Stomach smooth muscle (tissue), 2 donors: ENCODE results near the gene USP35.

Experiments used
- H3K27ac ChIP-seq: one replicate; pipeline ENCODE4 v1.7.0; 2013; ENCODE audit warnings: mild to moderate bottlenecking, low read length, inconsistent platforms
- H3K27me3 ChIP-seq, 2 donors: one replicate each; pipeline ENCODE4 v1.7.0; 2013; ENCODE audit warnings: low read length in 2 of 2; ENCODE audit not compliant: insufficient read depth in 2 of 2, control insufficient read depth in 1 of 2
- H3K36me3 ChIP-seq, 2 donors: one replicate each; pipeline ENCODE4 v1.7.0; 2013; ENCODE audit warnings: low read length in 2 of 2; ENCODE audit not compliant: control insufficient read depth in 2 of 2, insufficient read depth in 2 of 2
- H3K4me1 ChIP-seq: one replicate; pipeline ENCODE4 v1.7.0; 2013; ENCODE audit warnings: low read length; ENCODE audit not compliant: control insufficient read depth, insufficient read depth
- H3K4me3 ChIP-seq, 2 donors: one replicate each; pipeline ENCODE4 v1.7.0; 2013; ENCODE audit warnings: low read length in 2 of 2
- H3K9ac ChIP-seq, 2 donors: one replicate each; pipeline ENCODE4 v1.7.0; 2013; ENCODE audit warnings: low read length in 2 of 2, mild to moderate bottlenecking in 1 of 2
- H3K9me3 ChIP-seq, 2 donors: one replicate each; pipeline ENCODE4 v1.7.0; 2013; ENCODE audit warnings: low read length in 2 of 2; ENCODE audit not compliant: control insufficient read depth in 2 of 2
- donor health status: healthy.
- donor health status: Pancreatic carcinoma.

Gene USP35, protein sequence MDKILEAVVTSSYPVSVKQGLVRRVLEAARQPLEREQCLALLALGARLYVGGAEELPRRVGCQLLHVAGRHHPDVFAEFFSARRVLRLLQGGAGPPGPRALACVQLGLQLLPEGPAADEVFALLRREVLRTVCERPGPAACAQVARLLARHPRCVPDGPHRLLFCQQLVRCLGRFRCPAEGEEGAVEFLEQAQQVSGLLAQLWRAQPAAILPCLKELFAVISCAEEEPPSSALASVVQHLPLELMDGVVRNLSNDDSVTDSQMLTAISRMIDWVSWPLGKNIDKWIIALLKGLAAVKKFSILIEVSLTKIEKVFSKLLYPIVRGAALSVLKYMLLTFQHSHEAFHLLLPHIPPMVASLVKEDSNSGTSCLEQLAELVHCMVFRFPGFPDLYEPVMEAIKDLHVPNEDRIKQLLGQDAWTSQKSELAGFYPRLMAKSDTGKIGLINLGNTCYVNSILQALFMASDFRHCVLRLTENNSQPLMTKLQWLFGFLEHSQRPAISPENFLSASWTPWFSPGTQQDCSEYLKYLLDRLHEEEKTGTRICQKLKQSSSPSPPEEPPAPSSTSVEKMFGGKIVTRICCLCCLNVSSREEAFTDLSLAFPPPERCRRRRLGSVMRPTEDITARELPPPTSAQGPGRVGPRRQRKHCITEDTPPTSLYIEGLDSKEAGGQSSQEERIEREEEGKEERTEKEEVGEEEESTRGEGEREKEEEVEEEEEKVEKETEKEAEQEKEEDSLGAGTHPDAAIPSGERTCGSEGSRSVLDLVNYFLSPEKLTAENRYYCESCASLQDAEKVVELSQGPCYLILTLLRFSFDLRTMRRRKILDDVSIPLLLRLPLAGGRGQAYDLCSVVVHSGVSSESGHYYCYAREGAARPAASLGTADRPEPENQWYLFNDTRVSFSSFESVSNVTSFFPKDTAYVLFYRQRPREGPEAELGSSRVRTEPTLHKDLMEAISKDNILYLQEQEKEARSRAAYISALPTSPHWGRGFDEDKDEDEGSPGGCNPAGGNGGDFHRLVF

DNA sequence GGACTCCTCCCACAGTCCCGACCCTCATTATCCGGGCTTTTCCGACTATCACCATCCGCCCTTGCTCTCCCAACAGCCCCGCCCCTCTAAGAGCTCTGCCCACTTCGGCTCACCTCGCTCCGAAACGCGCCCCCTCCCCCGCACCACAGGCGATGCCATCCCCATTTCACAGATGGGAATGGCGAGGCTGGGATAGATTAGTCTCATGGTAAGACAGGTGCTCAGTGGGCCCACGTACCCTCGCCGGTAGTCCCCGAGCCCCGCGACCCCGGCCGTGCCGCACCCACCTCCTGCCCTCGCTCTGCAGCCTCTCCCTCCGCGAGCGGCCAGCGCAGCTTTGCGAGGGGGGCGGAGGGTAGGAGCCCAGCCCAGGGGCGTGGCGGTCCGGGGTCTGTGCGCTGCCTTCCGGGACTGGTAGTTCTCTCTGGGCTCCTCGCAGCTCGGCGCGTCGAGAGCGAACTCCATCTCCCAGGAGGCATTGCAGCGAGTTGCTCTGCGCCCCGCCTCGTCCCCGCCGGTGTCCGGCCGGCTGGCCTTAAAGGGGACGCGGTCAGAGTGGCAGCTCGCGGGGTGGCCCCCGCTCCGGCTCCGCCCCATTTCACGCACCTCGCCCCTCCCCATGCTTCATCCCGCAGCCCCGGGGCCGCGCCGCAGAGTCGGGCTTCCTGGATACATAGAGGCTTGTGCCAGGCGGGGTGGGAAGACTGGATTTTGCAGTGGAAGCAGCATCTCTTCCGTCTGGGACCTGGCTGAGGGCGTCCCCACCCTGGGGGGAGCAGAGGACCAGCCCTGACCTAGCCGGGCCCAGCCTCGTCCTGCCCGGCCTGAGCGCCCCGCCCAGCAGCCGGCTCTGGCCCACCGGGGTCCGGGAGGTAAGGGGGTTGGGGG is at the start of gene USP35, which contains the start of gene KCTD21:
USP35 (plus strand) TSS at position 634 of the 888 bp plus-strand sequence. CDS start 7,327 bp downstream, outside the sequence.
KCTD21 (minus strand) TSS at position 341 of the 888 bp plus-strand sequence. CDS start 14,072 bp downstream, outside the sequence.
- Histone ChIP-seq H3K9ac (peak within 1 kb of the TSS; percentile 76 to 83), H3K27ac (peak within 1 kb of the TSS; percentile 66), H3K4me3 (peak within 1 kb of the TSS; percentile 95), H3K9me3 (no peaks in the 10 kb centered on the region), H3K4me1 (peaks cover 35% of the 10 kb centered on the region), H3K36me3 (no peaks in the 10 kb centered on the region), H3K27me3 (no peaks in the 10 kb centered on the region)

GRCh38 chr11:78139422-78140391 is 49.0 kb upstream of the USP35 start, which contains the start of gene ALG8:
Gene ALG8 (minus strand): TSS chr11:78139626. CDS start chr11:78139588, 38 bp downstream.
- Histone ChIP-seq H3K9me3 (no peaks in the 10 kb centered on the region), H3K27ac (peak within 1 kb of the TSS; percentile 62), H3K4me3 (peak within 1 kb of the TSS; percentile 85 to 99), H3K36me3 (peaks cover under 1 to 2% of the 10 kb centered on the region in 2 donors), H3K9ac (peak within 1 kb of the TSS; percentile 84 to 87), H3K27me3 (no peaks in the 10 kb centered on the region), H3K4me1 (peaks cover 7% of the 10 kb centered on the region)

- Histone ChIP-seq H3K4me3 (peak overlapping the region; percentile 10 to 99), H3K9me3 (no peaks in the 10 kb centered on the region), H3K9ac (no peak overlapping the region), H3K36me3 (peaks cover 0 to 2% of the 10 kb centered on the region in 2 donors), H3K27me3 (no peaks in the 10 kb centered on the region), H3K4me1 (peaks cover 7% of the 10 kb centered on the region), H3K27ac (no peak overlapping the region)
Observed at GRCh38 chr11:78140392-78141077, 48.2 kb upstream of the USP35 start.

DNA sequence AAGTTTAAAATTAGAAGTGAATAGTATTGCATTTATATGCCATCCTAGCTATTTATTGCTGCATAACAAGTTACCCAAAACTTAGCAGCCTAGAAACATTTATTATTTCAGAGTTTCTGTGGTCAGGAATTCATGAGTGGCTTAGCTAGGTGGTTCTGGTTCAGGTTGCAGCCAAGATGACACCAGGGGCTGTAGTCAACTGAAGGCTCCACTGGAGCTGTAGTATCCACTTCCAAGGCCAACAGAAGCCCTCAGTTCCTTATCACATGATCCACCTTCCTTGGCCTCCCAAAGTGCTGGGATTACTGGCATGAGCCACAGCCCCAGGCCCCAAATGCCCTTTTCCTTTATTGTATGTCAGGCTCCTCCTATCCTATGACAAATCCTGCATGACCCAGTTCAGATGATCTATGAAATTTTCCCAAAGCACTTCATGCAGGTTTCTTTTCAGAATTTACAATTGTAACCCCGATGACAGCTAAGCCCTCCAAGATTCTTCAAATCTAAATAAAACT is 43.2 kb upstream of the USP35 start:
- H3K4me1 ChIP-seq, result peaks cover 9% of the 10 kb centered on the region
- no peak overlapping the region for H3K9ac ChIP-seq
- peaks cover 0 to 2% of the 10 kb centered on the region in 2 donors for H3K36me3 ChIP-seq
- H3K4me3 ChIP-seq, result no peak overlapping the region
- no peaks in the 10 kb centered on the region for H3K27me3 ChIP-seq
- no peak overlapping the region for H3K27ac ChIP-seq
- no peaks in the 10 kb centered on the region for H3K9me3 ChIP-seq

- H3K4me1 ChIP-seq, result peaks cover 9% of the 10 kb centered on the region
- no peaks in the 10 kb centered on the region for H3K27me3 ChIP-seq
- H3K36me3 ChIP-seq, result peaks cover 0 to 2% of the 10 kb centered on the region in 2 donors
- H3K9me3 ChIP-seq, result no peaks in the 10 kb centered on the region
- no peak overlapping the region for H3K27ac ChIP-seq
- no peak overlapping the region for H3K4me3 ChIP-seq
- H3K9ac ChIP-seq, result no peak overlapping the region
Observed at GRCh38 chr11:78147807-78148206, 40.9 kb upstream of the USP35 start.

- Histone ChIP-seq H3K9ac (no peak overlapping the region), H3K36me3 (no peaks in the 10 kb centered on the region), H3K27ac (no peak overlapping the region)
Observed at GRCh38 chr11:78149646-78150045, 39.1 kb upstream of the USP35 start.

DNA sequence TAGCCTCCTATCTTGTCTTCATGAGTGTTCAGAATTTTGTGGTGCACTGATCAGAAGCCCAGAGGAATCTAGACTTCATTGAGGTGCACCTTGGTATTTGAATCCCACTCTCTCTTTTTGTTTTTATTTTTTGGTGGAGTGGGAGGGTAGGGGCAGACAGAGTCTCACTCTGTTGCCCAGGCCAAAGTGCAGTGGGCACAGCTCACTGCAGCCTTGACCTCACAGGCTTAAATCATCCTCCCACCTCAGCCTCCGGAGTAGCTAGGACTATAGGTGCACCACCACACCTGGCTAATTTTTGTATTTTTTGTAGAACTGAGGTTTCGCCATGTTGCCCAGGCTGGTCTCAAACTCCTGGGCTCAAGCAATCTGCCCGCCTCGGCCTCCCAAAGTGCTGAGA is 38.4 kb upstream of the USP35 start:
- Histone ChIP-seq H3K9ac (no peak overlapping the region), H3K27ac (no peak overlapping the region), H3K4me1 (peaks cover 9% of the 10 kb centered on the region), H3K4me3 (no peak overlapping the region), H3K36me3 (no peaks in the 10 kb centered on the region), H3K27me3 (no peaks in the 10 kb centered on the region), H3K9me3 (no peaks in the 10 kb centered on the region)

More at GRCh38 chr11:78149646-78150045, 39.1 kb upstream of the USP35 start:
- Histone ChIP-seq H3K9me3 (no peaks in the 10 kb centered on the region), H3K4me3 (no peak overlapping the region), H3K27me3 (no peaks in the 10 kb centered on the region), H3K4me1 (peaks cover 9% of the 10 kb centered on the region)

DNA sequence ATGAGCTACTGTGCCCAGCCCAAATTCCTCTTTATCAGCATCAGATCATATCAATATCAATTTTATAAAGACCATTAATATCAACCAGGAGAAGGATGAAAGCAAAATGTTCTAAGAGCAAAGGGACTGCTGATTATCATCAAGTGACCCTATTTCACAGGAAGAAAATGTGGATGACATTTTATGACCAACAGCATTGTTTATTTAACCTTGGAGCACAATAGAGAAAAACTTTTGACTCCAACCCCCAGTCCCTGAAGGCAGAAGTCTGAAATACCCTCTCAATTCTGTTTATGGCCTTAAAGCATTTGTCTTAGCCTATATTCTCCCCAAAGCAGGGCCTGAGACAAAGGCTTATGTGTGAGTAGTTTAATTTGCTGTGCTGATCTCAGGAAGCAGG is 38.0 kb upstream of the USP35 start:
- H3K4me1 ChIP-seq, result peaks cover 9% of the 10 kb centered on the region
- no peaks in the 10 kb centered on the region for H3K9me3 ChIP-seq
- no peak overlapping the region for H3K4me3 ChIP-seq
- no peaks in the 10 kb centered on the region for H3K36me3 ChIP-seq
- H3K9ac ChIP-seq, result no peak overlapping the region
- no peaks in the 10 kb centered on the region for H3K27me3 ChIP-seq
- no peak overlapping the region for H3K27ac ChIP-seq
